Skeletal muscle satellite cell (primary cell): ENCODE measurements around the gene RLF.
"Not testable (repeated sequence)": the region's sequence is repeated elsewhere in the genome, so short reads cannot be mapped to it uniquely, and the experiment has no call there.

Experiments
- H3K27me3 ChIP-seq: 2 replicates; pipeline ENCODE4 v1.7.0; 2013; ENCODE audit warnings: low read length; ENCODE audit not compliant: control insufficient read depth, insufficient read depth
- H3K36me3 ChIP-seq: 2 replicates; pipeline ENCODE4 v1.7.0; 2013; ENCODE audit warnings: mild to moderate bottlenecking, control low read depth, low read length; ENCODE audit not compliant: insufficient read depth
- H3K4me1 ChIP-seq: 2 replicates; pipeline ENCODE4 v1.7.0; 2013; ENCODE audit warnings: low read length; ENCODE audit not compliant: control insufficient read depth, insufficient read depth
- H3K4me2 ChIP-seq: 2 replicates; pipeline ENCODE4 v1.7.0; 2013; ENCODE audit warnings: mild to moderate bottlenecking, low read length
- H3K4me3 ChIP-seq: 2 replicates; pipeline ENCODE4 v1.7.0; 2013; ENCODE audit warnings: low read length
- H3K9ac ChIP-seq: 2 replicates; pipeline ENCODE4 v1.7.0; 2013; ENCODE audit warnings: mild to moderate bottlenecking, low read depth, low read length, moderate library complexity
- H3K9me3 ChIP-seq: replicated peaks from 2 replicates; pipeline ENCODE4 v1.7.0; 2013; ENCODE audit warnings: mild to moderate bottlenecking, control low read depth, low read length

Gene RLF

DNA sequence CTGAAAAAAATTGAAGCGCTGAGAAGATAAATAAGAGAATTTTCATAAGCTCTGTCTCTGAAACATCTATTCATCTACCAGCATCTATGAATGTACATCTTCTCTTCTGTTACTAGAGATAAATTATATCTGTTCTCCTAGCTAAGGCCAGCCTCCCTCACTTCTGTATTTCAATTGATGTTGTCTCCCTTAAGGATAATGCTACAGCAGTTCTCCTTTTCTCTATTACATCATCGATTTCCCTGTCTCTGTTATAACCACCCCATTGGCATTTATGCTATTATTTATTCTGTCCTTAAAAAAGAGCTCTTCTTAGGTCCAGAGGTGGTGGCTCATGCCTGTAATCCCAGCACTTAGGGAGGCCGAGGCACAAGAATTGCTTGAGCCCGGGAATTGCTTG lies 43.7 kb downstream of the RLF start:
- no peak overlapping the region for H3K4me3 ChIP-seq
- H3K4me2 ChIP-seq, result no peak overlapping the region
- H3K9ac ChIP-seq, result no peak overlapping the region
- H3K4me1 ChIP-seq, result no peaks in the 10 kb centered on the region
- no peaks in the 10 kb centered on the region for H3K27me3 ChIP-seq
- no peaks in the 10 kb centered on the region for H3K9me3 ChIP-seq
- H3K36me3 ChIP-seq, result peaks cover 27% of the 10 kb centered on the region

DNA sequence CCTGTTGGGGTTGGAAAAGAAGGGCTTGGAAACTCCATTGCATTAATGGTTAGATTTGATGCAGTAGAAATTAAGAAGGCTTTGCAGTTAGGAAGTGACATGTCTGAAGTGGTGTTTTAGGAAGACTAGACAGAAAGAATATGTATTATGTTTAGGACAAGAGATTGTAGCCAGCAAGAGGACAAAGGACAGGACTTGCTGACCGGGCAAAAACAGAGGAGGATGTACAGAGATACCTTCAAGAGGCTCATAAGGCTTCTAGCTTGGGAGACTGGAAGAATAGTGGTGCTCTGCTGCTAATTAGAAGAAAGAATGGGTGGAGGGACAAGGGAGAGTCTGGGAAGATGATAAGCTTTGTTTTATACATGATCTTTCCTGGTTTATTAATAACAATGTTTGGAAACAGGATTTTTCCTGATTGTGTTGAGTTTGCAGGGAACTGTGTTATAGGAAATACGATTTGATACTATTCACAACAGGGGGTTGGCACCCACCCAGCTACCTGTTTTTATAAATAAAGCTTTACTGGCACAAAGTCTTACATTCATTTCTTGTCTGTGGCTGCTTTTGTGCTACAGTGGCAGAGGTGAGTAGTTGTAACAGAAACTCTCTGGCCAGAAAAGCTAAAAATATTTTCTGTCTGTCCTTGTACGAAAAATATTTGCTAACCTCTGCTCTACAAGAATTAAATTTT lies 49.5 kb downstream of the RLF start:
- Histone ChIP-seq H3K4me1 (no peaks in the 10 kb centered on the region), H3K27me3 (no peaks in the 10 kb centered on the region), H3K9ac (no peak overlapping the region), H3K4me3 (no peak overlapping the region), H3K36me3 (peaks cover 27% of the 10 kb centered on the region), H3K4me2 (no peak overlapping the region), H3K9me3 (no peaks in the 10 kb centered on the region)

DNA sequence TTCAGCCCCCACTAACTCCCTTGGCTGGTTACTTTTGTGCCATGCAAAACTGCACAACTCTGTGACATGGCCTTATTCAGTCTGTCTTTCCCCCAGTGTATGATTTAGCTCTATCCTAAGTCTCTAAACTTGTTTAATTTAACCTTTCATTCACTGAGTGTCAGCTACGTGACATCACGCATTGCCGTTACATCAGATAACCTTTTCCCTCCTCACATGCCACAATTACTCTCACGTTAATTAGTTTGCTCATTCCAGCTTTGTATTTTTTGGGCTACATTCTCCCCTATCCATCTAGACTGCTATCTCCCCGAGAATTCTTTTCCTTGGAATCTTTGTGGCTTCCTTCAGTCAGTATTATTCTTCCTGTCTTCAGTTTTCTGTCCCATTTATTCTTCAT lies 57.1 kb downstream of the RLF start:
- Histone ChIP-seq H3K4me2 (no peak overlapping the region), H3K9ac (no peak overlapping the region), H3K4me3 (no peak overlapping the region), H3K9me3 (no peaks in the 10 kb centered on the region), H3K36me3 (peaks cover 22% of the 10 kb centered on the region), H3K27me3 (no peaks in the 10 kb centered on the region), H3K4me1 (no peaks in the 10 kb centered on the region)

DNA sequence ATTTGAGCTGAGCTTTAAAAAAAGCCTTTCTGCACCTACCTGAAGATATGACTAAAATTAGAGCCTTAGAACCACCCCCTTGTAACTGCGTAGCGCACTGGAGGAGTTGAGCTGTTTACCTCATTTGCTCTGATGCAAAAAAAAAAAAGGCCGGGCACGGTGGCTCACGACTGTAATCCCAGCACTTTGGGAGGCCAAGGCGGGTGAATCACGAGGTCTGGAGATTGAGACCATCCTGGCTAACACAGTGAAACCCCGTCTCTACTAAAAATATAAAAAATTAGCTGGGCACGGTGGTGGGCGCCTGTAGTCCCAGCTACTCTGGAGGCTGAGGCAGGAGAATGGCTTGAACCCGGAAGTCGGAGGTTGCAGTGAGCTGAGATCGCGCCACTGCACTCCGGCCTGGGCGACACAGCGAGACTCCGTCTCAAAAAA lies 60.3 kb downstream of the RLF start:
- not testable (repeated sequence) for H3K9me3 ChIP-seq, H3K9ac ChIP-seq, H3K4me1 ChIP-seq, H3K4me3 ChIP-seq, H3K27me3 ChIP-seq, H3K4me2 ChIP-seq
- peaks cover 18% of the 10 kb centered on the region for H3K36me3 ChIP-seq

DNA sequence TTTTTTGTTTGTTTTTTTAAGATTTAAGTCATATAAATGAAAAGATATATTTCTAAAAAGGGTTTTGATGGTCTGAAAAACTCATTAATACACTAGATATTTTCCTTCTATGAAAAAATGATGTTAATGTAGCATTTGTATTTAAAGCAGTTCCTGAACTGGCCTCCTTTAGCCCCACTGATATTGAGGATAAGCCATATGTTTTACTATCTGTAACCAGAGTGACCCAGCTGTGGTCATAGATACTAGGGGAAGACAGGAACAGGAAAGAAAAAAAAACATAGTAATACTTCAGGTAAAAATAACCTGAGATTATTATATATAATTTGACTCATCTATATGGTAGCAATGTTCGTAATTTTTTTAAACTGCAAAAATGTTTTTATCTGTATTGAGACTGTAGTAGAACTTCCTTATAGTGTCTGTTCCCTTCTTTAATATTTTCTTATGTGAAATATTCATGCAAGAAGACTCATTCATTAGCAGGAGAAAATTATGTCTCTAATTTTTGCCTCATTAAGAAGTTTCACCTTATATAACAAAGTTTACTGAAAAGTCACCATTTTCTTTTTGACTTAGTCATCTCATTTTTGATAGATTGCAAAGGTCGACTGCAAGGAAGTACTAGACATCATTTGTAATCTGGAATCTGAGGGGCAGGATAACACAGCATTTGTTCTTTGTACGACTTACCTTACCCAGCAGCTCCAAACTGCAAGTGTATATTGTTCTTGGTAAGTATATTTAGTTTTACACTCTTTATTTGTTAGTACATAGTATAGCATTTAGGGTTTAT lies 61.0 kb downstream of the RLF start:
- H3K27me3 ChIP-seq, result no peaks in the 10 kb centered on the region
- no peak overlapping the region for H3K4me2 ChIP-seq
- H3K4me3 ChIP-seq, result no peak overlapping the region
- no peaks in the 10 kb centered on the region for H3K4me1 ChIP-seq
- H3K36me3 ChIP-seq, result peaks cover 18% of the 10 kb centered on the region
- no peak overlapping the region for H3K9ac ChIP-seq
- no peaks in the 10 kb centered on the region for H3K9me3 ChIP-seq

DNA sequence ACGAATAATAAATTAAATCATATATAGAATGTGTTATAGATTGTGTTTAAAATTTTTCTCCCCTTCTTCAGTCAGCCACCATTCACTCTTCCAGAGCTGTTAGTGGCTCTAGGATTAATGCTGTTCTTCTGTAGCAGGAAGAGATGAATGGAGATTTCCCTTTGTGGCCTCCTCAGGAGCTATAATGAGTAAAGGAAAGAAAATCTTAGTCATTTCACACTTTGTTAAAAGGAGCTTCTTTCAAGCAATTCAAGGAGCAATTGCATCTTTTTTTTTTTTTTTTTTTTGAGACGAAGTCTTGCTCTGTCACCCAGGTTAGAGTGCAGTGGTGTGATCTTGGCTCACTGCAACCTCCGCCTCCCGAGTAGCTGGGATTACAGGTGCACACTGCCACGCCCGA lies 62.9 kb downstream of the RLF start:
- no peak overlapping the region for H3K4me2 ChIP-seq
- H3K27me3 ChIP-seq, result no peaks in the 10 kb centered on the region
- no peaks in the 10 kb centered on the region for H3K4me1 ChIP-seq
- H3K4me3 ChIP-seq, result no peak overlapping the region
- H3K9me3 ChIP-seq, result no peaks in the 10 kb centered on the region
- peaks cover 12% of the 10 kb centered on the region for H3K36me3 ChIP-seq
- H3K9ac ChIP-seq, result no peak overlapping the region

DNA sequence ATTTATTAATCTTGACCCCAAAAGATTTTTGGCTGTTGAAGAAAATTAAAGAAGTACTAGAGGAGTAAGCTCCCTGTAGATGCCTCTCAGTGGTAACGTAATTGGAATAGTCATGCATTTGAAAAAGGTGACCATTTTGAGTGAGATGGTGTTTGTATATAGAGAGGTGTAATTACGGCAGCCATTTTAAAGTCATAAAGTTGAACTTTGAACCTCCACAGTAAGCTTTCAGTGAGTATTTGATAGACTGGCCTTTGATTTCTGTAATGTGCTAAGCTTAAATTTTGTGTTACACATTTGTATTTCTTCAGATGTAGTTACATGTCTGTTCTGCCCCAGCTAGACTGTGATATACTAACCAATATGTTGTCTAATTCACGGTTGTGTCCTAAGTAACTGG lies 65.0 kb downstream of the RLF start:
- Histone ChIP-seq H3K36me3 (peaks cover 12% of the 10 kb centered on the region), H3K4me1 (no peaks in the 10 kb centered on the region), H3K9ac (no peak overlapping the region), H3K4me2 (no peak overlapping the region), H3K27me3 (no peaks in the 10 kb centered on the region), H3K4me3 (no peak overlapping the region), H3K9me3 (no peaks in the 10 kb centered on the region)

DNA sequence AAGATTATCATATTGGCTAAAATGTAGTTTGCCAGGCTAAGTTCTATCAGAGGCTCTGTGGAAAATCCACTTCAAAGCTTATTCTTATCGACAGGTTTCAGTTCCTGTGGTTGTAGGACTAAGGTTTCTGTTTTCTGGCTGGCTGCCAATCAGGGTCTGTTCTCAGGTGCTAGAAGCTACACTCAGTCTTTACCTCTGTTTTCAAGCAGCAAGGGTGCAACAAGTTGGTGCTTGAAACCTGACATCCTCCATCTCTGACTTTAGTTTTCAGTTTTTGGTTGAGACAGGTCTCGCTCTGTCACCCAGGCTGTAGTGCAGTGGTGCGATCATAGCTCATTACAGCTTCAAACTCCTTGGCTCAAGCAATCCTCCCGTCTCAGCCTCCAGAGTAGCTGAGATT lies 71.3 kb downstream of the RLF start:
- Histone ChIP-seq H3K36me3 (peaks cover 38% of the 10 kb centered on the region), H3K4me3 (no peak overlapping the region), H3K9ac (no peak overlapping the region), H3K4me1 (no peaks in the 10 kb centered on the region), H3K4me2 (no peak overlapping the region), H3K9me3 (no peaks in the 10 kb centered on the region), H3K27me3 (no peaks in the 10 kb centered on the region)

DNA sequence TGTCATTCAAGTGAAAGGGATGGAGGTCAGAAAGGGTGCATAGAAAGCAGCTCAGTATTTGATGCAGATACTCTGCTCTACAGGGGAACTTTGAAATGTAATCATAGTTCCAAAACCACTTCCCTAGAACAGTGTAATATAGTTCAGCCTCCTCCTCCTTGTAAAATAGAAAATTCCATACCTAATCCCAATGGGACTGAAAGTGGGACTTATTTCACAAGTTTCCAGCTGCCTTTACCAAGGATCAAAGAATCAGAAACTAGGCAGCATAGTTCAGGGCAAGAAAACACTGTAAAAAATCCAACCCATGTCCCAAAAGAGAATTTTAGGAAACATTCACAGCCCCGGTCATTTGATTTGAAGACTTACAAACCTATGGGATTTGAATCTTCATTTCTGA lies 78.4 kb downstream of the RLF start:
- Histone ChIP-seq H3K4me3 (no peak overlapping the region), H3K27me3 (no peaks in the 10 kb centered on the region), H3K9me3 (no peaks in the 10 kb centered on the region), H3K4me2 (no peak overlapping the region), H3K4me1 (peaks cover 26% of the 10 kb centered on the region), H3K36me3 (peaks cover 44% of the 10 kb centered on the region), H3K9ac (no peak overlapping the region)

DNA sequence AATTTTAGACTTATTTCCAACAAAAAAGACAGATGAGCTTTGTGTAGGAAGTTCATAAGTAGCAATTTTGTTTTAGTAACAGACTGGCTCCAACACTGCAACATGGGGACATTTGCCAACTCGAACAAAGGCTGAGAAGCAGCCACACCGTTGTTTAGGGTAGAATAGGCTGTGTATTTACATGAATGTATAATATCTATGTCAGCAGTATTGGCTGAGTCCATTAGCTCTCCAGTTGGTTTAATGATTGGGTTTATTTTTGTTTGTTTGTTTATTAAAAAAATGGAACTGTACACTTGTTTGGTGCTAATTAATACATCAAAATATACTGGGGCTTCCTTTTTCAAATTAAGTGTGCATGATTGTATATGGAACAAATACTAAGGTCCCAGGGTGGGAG lies 79.2 kb downstream of the RLF start:
- H3K9ac ChIP-seq, result no peak overlapping the region
- no peak overlapping the region for H3K4me3 ChIP-seq
- H3K36me3 ChIP-seq, result peaks cover 42% of the 10 kb centered on the region
- peaks cover 31% of the 10 kb centered on the region for H3K4me1 ChIP-seq
- no peak overlapping the region for H3K4me2 ChIP-seq
- no peaks in the 10 kb centered on the region for H3K27me3 ChIP-seq
- H3K9me3 ChIP-seq, result no peaks in the 10 kb centered on the region

DNA sequence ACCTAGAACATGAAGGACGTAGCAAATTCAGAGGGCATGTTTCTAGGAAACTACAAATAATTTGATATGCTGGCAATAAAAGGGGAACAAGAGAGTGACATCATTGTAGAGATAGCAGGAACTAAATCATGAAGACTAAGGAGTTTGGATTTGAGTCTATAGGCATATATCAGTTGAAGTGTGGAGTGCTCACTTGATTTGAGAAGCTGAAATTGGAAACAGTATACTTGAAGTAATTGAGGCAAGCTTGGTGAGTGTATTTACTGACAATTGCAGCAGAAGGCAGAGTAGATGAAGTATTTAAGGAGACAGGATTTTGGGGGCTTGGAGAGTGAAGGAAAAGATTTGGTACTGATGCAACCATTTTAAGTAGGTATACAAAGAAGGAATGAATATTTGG lies 80.2 kb downstream of the RLF start:
- peaks cover 31% of the 10 kb centered on the region for H3K4me1 ChIP-seq
- peak overlapping the region; percentile 16 for H3K9ac ChIP-seq
- H3K4me3 ChIP-seq, result no peak overlapping the region
- H3K9me3 ChIP-seq, result no peaks in the 10 kb centered on the region
- H3K36me3 ChIP-seq, result peaks cover 32% of the 10 kb centered on the region
- H3K27me3 ChIP-seq, result no peaks in the 10 kb centered on the region
- peak overlapping the region; percentile 63 for H3K4me2 ChIP-seq

DNA sequence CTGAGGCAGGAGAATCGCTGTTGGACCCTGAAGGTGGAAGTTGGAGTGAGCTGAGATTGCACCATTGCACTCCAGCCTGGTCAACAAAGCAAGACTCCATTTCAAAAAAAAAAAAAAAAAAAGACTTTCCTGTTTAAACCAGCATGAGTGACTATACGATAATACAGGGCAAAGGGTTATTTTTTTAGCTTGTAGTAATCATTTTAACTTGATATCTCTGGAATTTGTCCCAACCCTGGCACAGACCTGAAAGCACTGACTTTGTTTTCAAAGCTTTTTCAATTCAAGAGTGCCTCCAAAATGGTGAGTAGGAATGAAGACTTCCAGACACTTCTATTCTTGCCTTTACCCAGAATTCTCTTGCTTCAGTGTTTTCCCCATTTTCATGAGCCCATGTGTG lies 82.2 kb downstream of the RLF start:
- H3K27me3 ChIP-seq, result no peaks in the 10 kb centered on the region

More for the DNA sequence above, 82.2 kb downstream of the RLF start:
- H3K9me3 ChIP-seq, result no peaks in the 10 kb centered on the region
- peaks cover 31% of the 10 kb centered on the region for H3K4me1 ChIP-seq
- H3K4me2 ChIP-seq, result no peak overlapping the region
- H3K4me3 ChIP-seq, result no peak overlapping the region
- H3K9ac ChIP-seq, result no peak overlapping the region
- H3K36me3 ChIP-seq, result peaks cover 13% of the 10 kb centered on the region
